SK-N-SH (cell line): ENCODE results near the gene KANSL2.

Source experiments
- CHD2 ChIP-seq: fragments of 150-350 bp; IDR thresholded peaks from 2 replicates; pipeline ENCODE4 v1.6.1; 2018; ENCODE audit warnings: low read length; ENCODE audit not compliant: partially characterized antibody
- CTCF ChIP-seq: fragments of 200-600 bp; sonication (generic); IDR thresholded peaks from 2 replicates; pipeline ENCODE4 v1.6.1; 2017; ENCODE audit warnings: antibody characterized with exemption, mild to moderate bottlenecking, moderate library complexity
- EP300 ChIP-seq, 2 experiments: IDR thresholded peaks; 2 replicates each; pipeline versions ENCODE4 v1.4.0 to v1.6.1; 2012; ENCODE audit warnings: borderline replicate concordance in 1 of 2, low read depth in 1 of 2, low read length in 1 of 2
- EZH2phosphoT487 ChIP-seq: fragments of 200-600 bp; sonication (generic); IDR thresholded peaks from 2 replicates; pipeline ENCODE4 v1.6.1; 2017; ENCODE audit warnings: low read depth, mixed run types, mild to moderate bottlenecking, antibody characterized with exemption, moderate library complexity, borderline replicate concordance
- FOXJ3 ChIP-seq: sonication (generic); formaldehyde crosslinking; IDR thresholded peaks from 2 replicates; pipeline ENCODE4 v1.5.1; 2020; ENCODE audit warnings: mild to moderate bottlenecking, missing genetic modification reagents
- FOXM1 ChIP-seq: IDR thresholded peaks from 2 replicates; pipeline ENCODE4 v1.4.0; 2012; ENCODE audit warnings: low read depth, mild to moderate bottlenecking
- GABPA ChIP-seq: IDR thresholded peaks from 2 replicates; pipeline ENCODE4 v1.4.0; 2012; ENCODE audit warnings: low read depth, mild to moderate bottlenecking
- MXI1 ChIP-seq: IDR thresholded peaks from 2 replicates; pipeline ENCODE4 v1.6.1; 2012; ENCODE audit warnings: mild to moderate bottlenecking, low read depth, low read length, improper control_type of control experiment
- NRF1 ChIP-seq: IDR thresholded peaks from 2 replicates; pipeline ENCODE4 v1.6.1; 2012; ENCODE audit warnings: low read depth, mild to moderate bottlenecking, low read length
- RXRA ChIP-seq: IDR thresholded peaks from 2 replicates; pipeline ENCODE4 v1.4.0; 2012; ENCODE audit warnings: low read depth, mild to moderate bottlenecking, borderline replicate concordance
- TAF1 ChIP-seq: IDR thresholded peaks from 2 replicates; pipeline ENCODE4 v1.6.1; 2012; ENCODE audit warnings: low read depth, mild to moderate bottlenecking, low read length, moderate library complexity, borderline replicate concordance
- TEAD4 ChIP-seq: IDR thresholded peaks from 2 replicates; pipeline ENCODE4 v1.4.0; 2012; ENCODE audit warnings: mild to moderate bottlenecking, borderline replicate concordance; ENCODE audit not compliant: insufficient read depth
- YY1 ChIP-seq: IDR thresholded peaks from 2 replicates; pipeline ENCODE4 v1.4.0; 2012; ENCODE audit warnings: low read depth, mild to moderate bottlenecking
- ZBTB33 ChIP-seq: IDR thresholded peaks from 2 replicates; pipeline ENCODE4 v1.4.0; 2012; ENCODE audit warnings: low read depth, borderline replicate concordance

GRCh38 chr12:48643011-48643410 is 39.0 kb downstream of the KANSL2 start:
- TF ChIP-seq CTCF = no peak
- no peak for TF ChIP-seq CHD2
- no peak for TF ChIP-seq GABPA
- TF ChIP-seq EZH2phosphoT487 = no peak
- no peak for TF ChIP-seq EP300 (IDR thresholded peaks at IDR 0.05; ENCODE audit: borderline replicate concordance in 1 of 2, low read depth in 1 of 2, low read length in 1 of 2)
- no peak for TF ChIP-seq NRF1
- TF ChIP-seq FOXM1 = no peak
- TF ChIP-seq FOXJ3 = no peak
- TF ChIP-seq TAF1 = no peak
- no peak for TF ChIP-seq MXI1
- no peak for TF ChIP-seq ZBTB33
- TF ChIP-seq TEAD4 = no peak
- TF ChIP-seq RXRA = no peak
- no peak for TF ChIP-seq YY1
